ENCODE results near the gene FLNB.

DNA sequence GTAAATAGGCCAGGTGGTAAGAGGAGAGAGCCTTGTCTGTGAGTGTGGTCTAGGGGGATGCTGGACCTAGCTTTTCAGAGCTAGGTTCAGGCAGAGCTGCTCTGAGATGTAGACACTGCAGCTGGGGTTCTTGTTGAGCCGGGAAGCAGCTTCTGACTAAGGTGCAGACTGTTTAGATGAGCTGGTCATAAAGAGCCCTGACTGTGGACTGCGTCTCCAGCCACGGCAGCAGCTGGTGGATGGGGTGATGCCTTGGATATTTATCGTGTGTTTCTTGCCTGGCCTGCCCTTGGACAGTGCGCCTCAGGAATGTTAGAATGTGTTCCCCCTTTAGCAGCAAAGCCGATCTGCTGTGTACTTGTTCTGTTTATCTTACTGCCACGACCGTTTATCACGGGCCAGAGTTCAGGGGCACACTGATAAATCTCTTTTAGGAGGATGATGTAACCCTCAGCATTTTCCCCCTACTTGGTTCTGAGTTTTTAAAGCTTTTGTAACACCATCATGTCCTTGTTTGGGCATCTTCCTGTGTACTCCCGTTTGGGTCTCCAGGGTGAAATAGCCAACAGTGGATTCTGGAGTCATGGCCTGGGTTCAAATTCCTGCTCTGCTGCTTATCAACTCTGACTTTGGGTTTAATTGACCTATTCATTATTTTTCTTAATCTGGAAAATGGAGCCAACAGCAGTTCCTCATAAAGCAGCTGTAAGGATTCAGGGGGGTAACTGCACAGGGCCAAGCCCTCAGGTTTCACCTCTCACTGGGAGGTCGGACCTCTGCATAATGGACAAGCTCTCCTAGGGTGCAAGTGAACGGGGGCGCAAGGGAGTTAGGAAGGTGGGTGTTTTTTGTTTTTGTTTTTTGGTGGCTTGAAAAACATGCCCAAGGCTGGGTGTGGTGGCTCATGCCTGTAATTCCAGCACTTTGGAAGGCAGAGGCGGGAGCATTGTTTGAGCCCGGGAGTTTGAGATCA lies 51.4 kb downstream of the FLNB start:
- TF ChIP-seq, protein P1, sequence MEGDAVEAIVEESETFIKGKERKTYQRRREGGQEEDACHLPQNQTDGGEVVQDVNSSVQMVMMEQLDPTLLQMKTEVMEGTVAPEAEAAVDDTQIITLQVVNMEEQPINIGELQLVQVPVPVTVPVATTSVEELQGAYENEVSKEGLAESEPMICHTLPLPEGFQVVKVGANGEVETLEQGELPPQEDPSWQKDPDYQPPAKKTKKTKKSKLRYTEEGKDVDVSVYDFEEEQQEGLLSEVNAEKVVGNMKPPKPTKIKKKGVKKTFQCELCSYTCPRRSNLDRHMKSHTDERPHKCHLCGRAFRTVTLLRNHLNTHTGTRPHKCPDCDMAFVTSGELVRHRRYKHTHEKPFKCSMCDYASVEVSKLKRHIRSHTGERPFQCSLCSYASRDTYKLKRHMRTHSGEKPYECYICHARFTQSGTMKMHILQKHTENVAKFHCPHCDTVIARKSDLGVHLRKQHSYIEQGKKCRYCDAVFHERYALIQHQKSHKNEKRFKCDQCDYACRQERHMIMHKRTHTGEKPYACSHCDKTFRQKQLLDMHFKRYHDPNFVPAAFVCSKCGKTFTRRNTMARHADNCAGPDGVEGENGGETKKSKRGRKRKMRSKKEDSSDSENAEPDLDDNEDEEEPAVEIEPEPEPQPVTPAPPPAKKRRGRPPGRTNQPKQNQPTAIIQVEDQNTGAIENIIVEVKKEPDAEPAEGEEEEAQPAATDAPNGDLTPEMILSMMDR (IDR thresholded peaks at IDR 0.05): no peak
- no peak for TF ChIP-seq POLR2AphosphoS5 (IDR thresholded peaks at IDR 0.05; ENCODE audit: low read depth, low read length)
- no peak for TF ChIP-seq TCF7L2 (IDR thresholded peaks at IDR 0.05; ENCODE audit: low read depth, low read length)
- TF ChIP-seq, protein P2, sequence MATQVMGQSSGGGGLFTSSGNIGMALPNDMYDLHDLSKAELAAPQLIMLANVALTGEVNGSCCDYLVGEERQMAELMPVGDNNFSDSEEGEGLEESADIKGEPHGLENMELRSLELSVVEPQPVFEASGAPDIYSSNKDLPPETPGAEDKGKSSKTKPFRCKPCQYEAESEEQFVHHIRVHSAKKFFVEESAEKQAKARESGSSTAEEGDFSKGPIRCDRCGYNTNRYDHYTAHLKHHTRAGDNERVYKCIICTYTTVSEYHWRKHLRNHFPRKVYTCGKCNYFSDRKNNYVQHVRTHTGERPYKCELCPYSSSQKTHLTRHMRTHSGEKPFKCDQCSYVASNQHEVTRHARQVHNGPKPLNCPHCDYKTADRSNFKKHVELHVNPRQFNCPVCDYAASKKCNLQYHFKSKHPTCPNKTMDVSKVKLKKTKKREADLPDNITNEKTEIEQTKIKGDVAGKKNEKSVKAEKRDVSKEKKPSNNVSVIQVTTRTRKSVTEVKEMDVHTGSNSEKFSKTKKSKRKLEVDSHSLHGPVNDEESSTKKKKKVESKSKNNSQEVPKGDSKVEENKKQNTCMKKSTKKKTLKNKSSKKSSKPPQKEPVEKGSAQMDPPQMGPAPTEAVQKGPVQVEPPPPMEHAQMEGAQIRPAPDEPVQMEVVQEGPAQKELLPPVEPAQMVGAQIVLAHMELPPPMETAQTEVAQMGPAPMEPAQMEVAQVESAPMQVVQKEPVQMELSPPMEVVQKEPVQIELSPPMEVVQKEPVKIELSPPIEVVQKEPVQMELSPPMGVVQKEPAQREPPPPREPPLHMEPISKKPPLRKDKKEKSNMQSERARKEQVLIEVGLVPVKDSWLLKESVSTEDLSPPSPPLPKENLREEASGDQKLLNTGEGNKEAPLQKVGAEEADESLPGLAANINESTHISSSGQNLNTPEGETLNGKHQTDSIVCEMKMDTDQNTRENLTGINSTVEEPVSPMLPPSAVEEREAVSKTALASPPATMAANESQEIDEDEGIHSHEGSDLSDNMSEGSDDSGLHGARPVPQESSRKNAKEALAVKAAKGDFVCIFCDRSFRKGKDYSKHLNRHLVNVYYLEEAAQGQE (IDR thresholded peaks at IDR 0.05; ENCODE audit: insufficient read depth in 1 of 2, low read depth in 2 of 2, low read length in 1 of 2): no peak
- no peak for TF ChIP-seq SIN3A (IDR thresholded peaks at IDR 0.05; ENCODE audit: borderline replicate concordance, insufficient read depth, low read depth, low read length)

All from Panc1 (cell line).